ENCODE results near the gene TSSK1B. TPM values are rescaled to one million over a fixed set of nuclear protein-coding genes. Genes with fewer than 3 reads are reported as not detected.

Gene TSSK1B
- total RNA-seq, 1 experiment from 2014 or later: not detected

DNA sequence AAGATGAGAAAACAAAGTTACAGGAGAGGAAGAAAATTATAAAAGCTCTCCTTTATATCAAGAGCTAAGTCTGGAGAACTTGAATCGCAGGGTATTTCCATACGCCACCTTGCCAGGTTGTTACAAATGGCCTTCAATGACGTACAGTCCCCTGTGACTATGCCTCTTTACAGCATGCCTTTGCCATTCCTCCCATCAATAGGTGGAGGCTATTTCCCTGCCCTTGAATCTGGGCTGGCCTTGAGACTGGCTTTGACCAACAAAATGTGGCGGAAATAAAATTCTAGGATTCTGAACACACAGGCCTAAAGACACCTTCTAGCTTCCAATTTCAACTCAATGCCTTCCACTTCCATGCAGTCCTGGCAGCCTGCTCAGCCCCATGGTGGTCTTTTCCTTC is 45.7 kb downstream of the TSSK1B start:
- no peaks in the 10 kb centered on the region for H3K27me3 ChIP-seq (ENCODE audit: insufficient read depth, low read length)
- BruUV-seq (replicated peaks): no TSS peak
- no peak overlapping the region for H3K27ac ChIP-seq (ENCODE audit: low read depth, low read length)
- H3K9ac ChIP-seq (ENCODE audit: low read length): no peak overlapping the region
- DNase-seq (ENCODE audit: low read depth, low spot score): no peak
- no peaks in the 10 kb centered on the region for H3K4me1 ChIP-seq (ENCODE audit: control insufficient read depth in 1 of 2, insufficient read depth in 2 of 2, low read length in 2 of 2)
- H3K36me3 ChIP-seq (ENCODE audit: control insufficient read depth in 1 of 2, insufficient read depth in 2 of 2, low read length in 2 of 2): no peaks in the 10 kb centered on the region
- H3K9me3 ChIP-seq (ENCODE audit: control insufficient read depth in 1 of 2, insufficient read depth in 1 of 2, low read depth in 1 of 2, low read length in 2 of 2): no peaks in the 10 kb centered on the region
- intact Hi-C loops (cut with micrococcal nuclease): no loop called here
- ChIA-PET POLR2A (no interaction called here), CTCF (interaction anchor here (1.2 kb wide), 1 partner anchor 9 kb away, joined by 4 read pairs; no protein-coding TSS in a partner anchor), RAD21 (ENCODE audit: low non-redundant PET in 1 of 2, low total read pairs in 2 of 2, uncharacterized antibody in 2 of 2, unreplicated experiment in 2 of 2) (no interaction called here)
- no peaks in the 10 kb centered on the region for H3K9me2 ChIP-seq (ENCODE audit: insufficient read depth)
- H3K4me2 ChIP-seq (ENCODE audit: low read length): no peak overlapping the region
- H3K4me3 ChIP-seq (replicated peaks in 1 of 2; ENCODE audit: low read depth in 1 of 2, low read length in 2 of 2): no peak overlapping the region
- no peaks in the 10 kb centered on the region for H4K20me1 ChIP-seq (ENCODE audit: insufficient read depth)
- no peak overlapping the region for H2AFZ ChIP-seq (ENCODE audit: low read depth, low read length, poor library complexity, severe bottlenecking)
- TF ChIP-seq, protein P1, sequence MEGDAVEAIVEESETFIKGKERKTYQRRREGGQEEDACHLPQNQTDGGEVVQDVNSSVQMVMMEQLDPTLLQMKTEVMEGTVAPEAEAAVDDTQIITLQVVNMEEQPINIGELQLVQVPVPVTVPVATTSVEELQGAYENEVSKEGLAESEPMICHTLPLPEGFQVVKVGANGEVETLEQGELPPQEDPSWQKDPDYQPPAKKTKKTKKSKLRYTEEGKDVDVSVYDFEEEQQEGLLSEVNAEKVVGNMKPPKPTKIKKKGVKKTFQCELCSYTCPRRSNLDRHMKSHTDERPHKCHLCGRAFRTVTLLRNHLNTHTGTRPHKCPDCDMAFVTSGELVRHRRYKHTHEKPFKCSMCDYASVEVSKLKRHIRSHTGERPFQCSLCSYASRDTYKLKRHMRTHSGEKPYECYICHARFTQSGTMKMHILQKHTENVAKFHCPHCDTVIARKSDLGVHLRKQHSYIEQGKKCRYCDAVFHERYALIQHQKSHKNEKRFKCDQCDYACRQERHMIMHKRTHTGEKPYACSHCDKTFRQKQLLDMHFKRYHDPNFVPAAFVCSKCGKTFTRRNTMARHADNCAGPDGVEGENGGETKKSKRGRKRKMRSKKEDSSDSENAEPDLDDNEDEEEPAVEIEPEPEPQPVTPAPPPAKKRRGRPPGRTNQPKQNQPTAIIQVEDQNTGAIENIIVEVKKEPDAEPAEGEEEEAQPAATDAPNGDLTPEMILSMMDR (IDR thresholded peaks at IDR 0.05 in 2 of 3, conservative IDR thresholded peaks at IDR 0.05 in 1 of 3; ENCODE audit: borderline replicate concordance in 1 of 3, insufficient read depth in 1 of 3, low read depth in 2 of 3, low read length in 2 of 3): no peak
- no peak for TF ChIP-seq TCF7L2 (IDR thresholded peaks at IDR 0.05; ENCODE audit: borderline replicate concordance, extremely low read depth, insufficient read depth, insufficient read length)
- TF ChIP-seq JUND (IDR thresholded peaks at IDR 0.05): no peak
- no peak for TF ChIP-seq EZH2 (IDR thresholded peaks at IDR 0.05)
- TF ChIP-seq, protein P2, sequence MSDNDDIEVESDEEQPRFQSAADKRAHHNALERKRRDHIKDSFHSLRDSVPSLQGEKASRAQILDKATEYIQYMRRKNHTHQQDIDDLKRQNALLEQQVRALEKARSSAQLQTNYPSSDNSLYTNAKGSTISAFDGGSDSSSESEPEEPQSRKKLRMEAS (IDR thresholded peaks at IDR 0.05): no peak
- TF ChIP-seq, protein P3, sequence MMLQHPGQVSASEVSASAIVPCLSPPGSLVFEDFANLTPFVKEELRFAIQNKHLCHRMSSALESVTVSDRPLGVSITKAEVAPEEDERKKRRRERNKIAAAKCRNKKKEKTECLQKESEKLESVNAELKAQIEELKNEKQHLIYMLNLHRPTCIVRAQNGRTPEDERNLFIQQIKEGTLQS (IDR thresholded peaks at IDR 0.05): no peak
- no peak for TF ChIP-seq CEBPB (IDR thresholded peaks at IDR 0.05; ENCODE audit: low read depth)
- no peak for TF ChIP-seq YY1 (IDR thresholded peaks at IDR 0.05; ENCODE audit: extremely low read depth, insufficient replicate concordance, low read depth, low read length)
- TF ChIP-seq, protein P4, sequence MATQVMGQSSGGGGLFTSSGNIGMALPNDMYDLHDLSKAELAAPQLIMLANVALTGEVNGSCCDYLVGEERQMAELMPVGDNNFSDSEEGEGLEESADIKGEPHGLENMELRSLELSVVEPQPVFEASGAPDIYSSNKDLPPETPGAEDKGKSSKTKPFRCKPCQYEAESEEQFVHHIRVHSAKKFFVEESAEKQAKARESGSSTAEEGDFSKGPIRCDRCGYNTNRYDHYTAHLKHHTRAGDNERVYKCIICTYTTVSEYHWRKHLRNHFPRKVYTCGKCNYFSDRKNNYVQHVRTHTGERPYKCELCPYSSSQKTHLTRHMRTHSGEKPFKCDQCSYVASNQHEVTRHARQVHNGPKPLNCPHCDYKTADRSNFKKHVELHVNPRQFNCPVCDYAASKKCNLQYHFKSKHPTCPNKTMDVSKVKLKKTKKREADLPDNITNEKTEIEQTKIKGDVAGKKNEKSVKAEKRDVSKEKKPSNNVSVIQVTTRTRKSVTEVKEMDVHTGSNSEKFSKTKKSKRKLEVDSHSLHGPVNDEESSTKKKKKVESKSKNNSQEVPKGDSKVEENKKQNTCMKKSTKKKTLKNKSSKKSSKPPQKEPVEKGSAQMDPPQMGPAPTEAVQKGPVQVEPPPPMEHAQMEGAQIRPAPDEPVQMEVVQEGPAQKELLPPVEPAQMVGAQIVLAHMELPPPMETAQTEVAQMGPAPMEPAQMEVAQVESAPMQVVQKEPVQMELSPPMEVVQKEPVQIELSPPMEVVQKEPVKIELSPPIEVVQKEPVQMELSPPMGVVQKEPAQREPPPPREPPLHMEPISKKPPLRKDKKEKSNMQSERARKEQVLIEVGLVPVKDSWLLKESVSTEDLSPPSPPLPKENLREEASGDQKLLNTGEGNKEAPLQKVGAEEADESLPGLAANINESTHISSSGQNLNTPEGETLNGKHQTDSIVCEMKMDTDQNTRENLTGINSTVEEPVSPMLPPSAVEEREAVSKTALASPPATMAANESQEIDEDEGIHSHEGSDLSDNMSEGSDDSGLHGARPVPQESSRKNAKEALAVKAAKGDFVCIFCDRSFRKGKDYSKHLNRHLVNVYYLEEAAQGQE (IDR thresholded peaks at IDR 0.05; ENCODE audit: low read depth): no peak
- no peak for TF ChIP-seq CBX3 (IDR thresholded peaks at IDR 0.05; ENCODE audit: low read depth)
- TF ChIP-seq FOSL1 (IDR thresholded peaks at IDR 0.05; ENCODE audit: low read depth): no peak
- no peak for TF ChIP-seq RAD21 (IDR thresholded peaks at IDR 0.05; ENCODE audit: low read depth)
- no peak for TF ChIP-seq EGR1 (IDR thresholded peaks at IDR 0.05; ENCODE audit: low read depth)
- TF ChIP-seq, protein P5, sequence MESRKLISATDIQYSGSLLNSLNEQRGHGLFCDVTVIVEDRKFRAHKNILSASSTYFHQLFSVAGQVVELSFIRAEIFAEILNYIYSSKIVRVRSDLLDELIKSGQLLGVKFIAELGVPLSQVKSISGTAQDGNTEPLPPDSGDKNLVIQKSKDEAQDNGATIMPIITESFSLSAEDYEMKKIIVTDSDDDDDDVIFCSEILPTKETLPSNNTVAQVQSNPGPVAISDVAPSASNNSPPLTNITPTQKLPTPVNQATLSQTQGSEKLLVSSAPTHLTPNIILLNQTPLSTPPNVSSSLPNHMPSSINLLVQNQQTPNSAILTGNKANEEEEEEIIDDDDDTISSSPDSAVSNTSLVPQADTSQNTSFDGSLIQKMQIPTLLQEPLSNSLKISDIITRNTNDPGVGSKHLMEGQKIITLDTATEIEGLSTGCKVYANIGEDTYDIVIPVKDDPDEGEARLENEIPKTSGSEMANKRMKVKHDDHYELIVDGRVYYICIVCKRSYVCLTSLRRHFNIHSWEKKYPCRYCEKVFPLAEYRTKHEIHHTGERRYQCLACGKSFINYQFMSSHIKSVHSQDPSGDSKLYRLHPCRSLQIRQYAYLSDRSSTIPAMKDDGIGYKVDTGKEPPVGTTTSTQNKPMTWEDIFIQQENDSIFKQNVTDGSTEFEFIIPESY (IDR thresholded peaks at IDR 0.05; ENCODE audit: extremely low read depth, insufficient replicate concordance, low read length): no peak
- no peak for TF ChIP-seq ZNF274 (IDR thresholded peaks at IDR 0.05; ENCODE audit: low read depth, low read length)
- no peak for TF ChIP-seq SRF (IDR thresholded peaks at IDR 0.05; ENCODE audit: low read depth)
- no peak for TF ChIP-seq SP1 (IDR thresholded peaks at IDR 0.05; ENCODE audit: low read depth)
- no peaks in the 10 kb centered on the region for H3K79me2 ChIP-seq (ENCODE audit: insufficient read depth, low read length)
- no peak for ATAC-seq

All from HCT116 (cell line).